Caki2 (cell line): ENCODE data around the gene GNAS-AS1. TPM values are rescaled to one million over a fixed set of nuclear protein-coding genes. Genes with fewer than 3 reads are reported as not detected.

Experiments
- DNase-seq: peaks from one replicate; pipeline ENCODE4 v3.0.0-alpha.2; 2015; ENCODE audit warnings: low read depth
- in situ Hi-C: cut with HindIII; loops from 2 replicates; pipeline ENCODE4 v1.10.0; 2016; ENCODE audit warnings: low sequenced_read_pairs, low pct_unique_long_range_greater_than_20kb, mixed read lengths
- total RNA-seq: library from RNA; depleted of rRNA; stranded (reverse); fragments of >200 nt; shearing (Covaris generic); gene quantifications from 2 replicates; pipeline ENCODE4 v1.2.3, GENCODE V29; 2014; ENCODE audit warnings: low replicate concordance

The GNAS-AS1 gene
- total RNA-seq, 1 experiment from 2014 or later: 3.1 TPM

- DNase-seq: no peak
- in situ Hi-C loops: no loop called here
Measured at GRCh38 chr20:58888521-58889333, 38.0 kb upstream of the GNAS-AS1 start.

- in situ Hi-C loops: no loop called here
- DNase-seq: no peak
Measured at GRCh38 chr20:58888103-58888502, 37.4 kb upstream of the GNAS-AS1 start.

GRCh38 chr20:58886546-58886945 lies 35.8 kb upstream of the GNAS-AS1 start:
- DNase-seq: no peak
- in situ Hi-C loops: no loop called here

- in situ Hi-C loops: no loop called here
- DNase-seq: no peak
Measured at GRCh38 chr20:58884966-58885365, 34.3 kb upstream of the GNAS-AS1 start.

GRCh38 chr20:58883241-58883691 lies 32.6 kb upstream of the GNAS-AS1 start:
- in situ Hi-C loops: no loop called here
- DNase-seq: no peak

GRCh38 chr20:58882704-58883089 lies 32.0 kb upstream of the GNAS-AS1 start:
- no peak for DNase-seq
- in situ Hi-C loops: no loop called here

GRCh38 chr20:58880994-58881752 lies 30.5 kb upstream of the GNAS-AS1 start:
- DNase-seq: no peak
- in situ Hi-C loops: no loop called here

- DNase-seq: no peak
- in situ Hi-C loops: no loop called here
Measured at GRCh38 chr20:58880441-58880840, 29.7 kb upstream of the GNAS-AS1 start.

- in situ Hi-C loops: no loop called here
Measured at GRCh38 chr20:58878399-58878798, 27.7 kb upstream of the GNAS-AS1 start.

GRCh38 chr20:58877976-58878360 lies 27.3 kb upstream of the GNAS-AS1 start:
- no peak for DNase-seq
- in situ Hi-C loops: no loop called here

More at GRCh38 chr20:58878399-58878798, 27.7 kb upstream of the GNAS-AS1 start:
- no peak for DNase-seq

GRCh38 chr20:58877050-58877975 lies 26.6 kb upstream of the GNAS-AS1 start:
- in situ Hi-C loops: no loop called here

GRCh38 chr20:58876437-58876836 lies 25.7 kb upstream of the GNAS-AS1 start:
- in situ Hi-C loops: no loop called here
- DNase-seq: no peak

More at GRCh38 chr20:58877050-58877975, 26.6 kb upstream of the GNAS-AS1 start:
- no peak for DNase-seq

GRCh38 chr20:58875541-58876134 lies 24.9 kb upstream of the GNAS-AS1 start:
- DNase-seq: no peak
- in situ Hi-C loops: no loop called here

- in situ Hi-C loops: no loop called here
- no peak for DNase-seq
Measured at GRCh38 chr20:58875111-58875510, 24.4 kb upstream of the GNAS-AS1 start.

- in situ Hi-C loops: no loop called here
- DNase-seq: no peak
Measured at GRCh38 chr20:58874469-58874868, 23.8 kb upstream of the GNAS-AS1 start.

- DNase-seq: no peak
- in situ Hi-C loops: no loop called here
Measured at GRCh38 chr20:58871533-58872102, 20.9 kb upstream of the GNAS-AS1 start.

GRCh38 chr20:58870293-58871014 lies 19.8 kb upstream of the GNAS-AS1 start:
- DNase-seq: peak; percentile 51
- in situ Hi-C loops: no loop called here
